ENCODE data around the gene GPR157.

GRCh38 chr1:9149151-9149550 lies 20.2 kb upstream of the GPR157 start:
- TF ChIP-seq EZH2 (IDR thresholded peaks at IDR 0.05; ENCODE audit: borderline replicate concordance, control insufficient read depth, low read depth, low read length) (no peak), ZBTB33 (IDR thresholded peaks at IDR 0.05) (no peak), FOXK2 (IDR thresholded peaks at IDR 0.05) (no peak), JUND (IDR thresholded peaks at IDR 0.05; ENCODE audit: low read depth, low read length) (no peak), CTCF (IDR thresholded peaks at IDR 0.05 in 2 of 3, conservative IDR thresholded peaks at IDR 0.05 in 1 of 3; ENCODE audit: control insufficient read depth in 2 of 3, extremely low read depth in 1 of 3, insufficient read depth in 1 of 3, low read depth in 3 of 3, low read length in 3 of 3) (no peak), TCF7 (IDR thresholded peaks at IDR 0.05; ENCODE audit: borderline replicate concordance) (no peak), ZNF274 (IDR thresholded peaks at IDR 0.05; ENCODE audit: insufficient read depth, insufficient read length) (no peak)
